H9 (cell line): ENCODE results near the gene MOCS3. TPM values are rescaled to one million over a fixed set of nuclear protein-coding genes. Genes with fewer than 3 reads are reported as not detected.

Source experiments
- DNase-seq: peaks from one replicate; pipeline ENCODE4 v3.0.0-alpha.2; 2017
- H2AFZ ChIP-seq: one replicate; pipeline ENCODE4 v1.6.1; 2013; ENCODE audit warnings: mild to moderate bottlenecking, low read length, control low read depth, moderate library complexity
- H2AK5ac ChIP-seq: 2 replicates; pipeline ENCODE4 v1.6.1; 2013; ENCODE audit warnings: low read length, control low read depth, mixed read lengths; ENCODE audit not compliant: insufficient read length
- H2BK120ac ChIP-seq: one replicate; pipeline ENCODE4 v1.6.1; 2013; ENCODE audit warnings: low read depth, mild to moderate bottlenecking, low read length, control low read depth, inconsistent platforms; ENCODE audit not compliant: poor library complexity, severe bottlenecking
- H2BK12ac ChIP-seq: 2 replicates; pipeline ENCODE4 v1.6.1; 2013; ENCODE audit warnings: low read length, control low read depth, mixed read lengths, low read depth; ENCODE audit not compliant: insufficient read length
- H2BK15ac ChIP-seq: 2 replicates; pipeline ENCODE4 v1.6.1; 2013; ENCODE audit warnings: low read depth, low read length, control low read depth
- H2BK20ac ChIP-seq: one replicate; pipeline ENCODE4 v1.6.1; 2013; ENCODE audit warnings: low read depth, mild to moderate bottlenecking, low read length, control low read depth, inconsistent platforms; ENCODE audit not compliant: poor library complexity, severe bottlenecking
- H2BK5ac ChIP-seq: 2 replicates; pipeline ENCODE4 v1.6.1; 2013; ENCODE audit warnings: low read length, control low read depth, mixed read lengths; ENCODE audit not compliant: insufficient read length
- H3K14ac ChIP-seq: 2 replicates; pipeline ENCODE4 v1.6.1; 2013; ENCODE audit warnings: low read length, control low read depth; ENCODE audit not compliant: insufficient read depth
- H3K18ac ChIP-seq: 2 replicates; pipeline ENCODE4 v1.6.1; 2013; ENCODE audit warnings: low read depth, mild to moderate bottlenecking, mixed read lengths, low read length, control low read depth; ENCODE audit not compliant: insufficient read length
- H3K23ac ChIP-seq: 2 replicates; pipeline ENCODE4 v1.6.1; 2013; ENCODE audit warnings: low read length, control low read depth, mixed read lengths, low read depth; ENCODE audit not compliant: insufficient read length
- H3K23me2 ChIP-seq: 2 replicates; pipeline ENCODE4 v1.6.1; 2013; ENCODE audit warnings: low read depth, mild to moderate bottlenecking, mixed read lengths, low read length, control low read depth; ENCODE audit not compliant: insufficient read length, poor library complexity, severe bottlenecking
- H3K27ac ChIP-seq: 2 replicates; pipeline ENCODE4 v1.5.1; 2013; ENCODE audit warnings: low read length, control low read depth, mixed read lengths, low read depth; ENCODE audit not compliant: insufficient read length
- H3K27me3 ChIP-seq: 2 replicates; pipeline ENCODE4 v1.6.1; 2013; ENCODE audit warnings: low read length, control low read depth, inconsistent platforms; ENCODE audit not compliant: insufficient read depth
- H3K4ac ChIP-seq: 2 replicates; pipeline ENCODE4 v1.6.1; 2013; ENCODE audit warnings: low read depth, mild to moderate bottlenecking, control low read depth, inconsistent platforms, low read length, moderate library complexity
- H3K4me1 ChIP-seq: 2 replicates; pipeline ENCODE4 v1.6.1; 2013; ENCODE audit warnings: low read length, control low read depth, inconsistent platforms; ENCODE audit not compliant: insufficient read depth
- H3K4me2 ChIP-seq: 2 replicates; pipeline ENCODE4 v1.6.1; 2013; ENCODE audit warnings: low read length, control low read depth, mixed read lengths; ENCODE audit not compliant: insufficient read length, insufficient read depth
- H3K56ac ChIP-seq: 2 replicates; pipeline ENCODE4 v1.6.1; 2013; ENCODE audit warnings: low read depth, mild to moderate bottlenecking, mixed read lengths, low read length, control low read depth; ENCODE audit not compliant: insufficient read length
- H3K79me1 ChIP-seq: 2 replicates; pipeline ENCODE4 v1.6.1; 2013; ENCODE audit warnings: low read depth, mild to moderate bottlenecking, moderate library complexity, low read length, control low read depth, inconsistent platforms; ENCODE audit not compliant: insufficient read depth, poor library complexity, severe bottlenecking
- H3K79me2 ChIP-seq: 2 replicates; pipeline ENCODE4 v1.6.1; 2013; ENCODE audit warnings: low read length, control low read depth, inconsistent platforms; ENCODE audit not compliant: insufficient read depth
- H3K9ac ChIP-seq: 2 replicates; pipeline ENCODE4 v1.6.1; 2013; ENCODE audit warnings: low read length, control low read depth, mixed read lengths; ENCODE audit not compliant: insufficient read length; ENCODE audit errors: extremely low read depth
- H3K9me3 ChIP-seq: one replicate; pipeline ENCODE4 v1.6.1; 2013; ENCODE audit warnings: low read depth, low read length, inconsistent platforms; ENCODE audit not compliant: control insufficient read depth
- H3T11ph ChIP-seq: one replicate; pipeline ENCODE4 v1.6.1; 2013; ENCODE audit warnings: mild to moderate bottlenecking, low read length, control low read depth, inconsistent platforms
- H4K20me1 ChIP-seq: one replicate; pipeline ENCODE4 v1.6.1; 2013; ENCODE audit not compliant: control insufficient read depth, insufficient read length, insufficient read depth
- H4K5ac ChIP-seq: 2 replicates; pipeline ENCODE4 v1.6.1; 2013; ENCODE audit warnings: low read depth, mild to moderate bottlenecking, mixed read lengths, low read length, control low read depth; ENCODE audit not compliant: insufficient read length
- H4K8ac ChIP-seq: replicated peaks from 2 replicates; pipeline ENCODE4 v1.6.1; 2013; ENCODE audit warnings: low read length, control low read depth, mixed read lengths, low read depth; ENCODE audit not compliant: insufficient read length
- H4K91ac ChIP-seq: 2 replicates; pipeline ENCODE4 v1.6.1; 2013; ENCODE audit warnings: low read depth, mild to moderate bottlenecking, moderate library complexity, mixed read lengths, low read length, control low read depth; ENCODE audit not compliant: insufficient read length
- H3K27ac Mint-ChIP-seq, 3 experiments: 2 replicates in 2 of 3; 3 replicates in 1 of 3; pipeline ENCODE4 v1.8.0; 2020 to 2021; ENCODE audit warnings: mixed read lengths in 3 of 3, mild to moderate bottlenecking in 1 of 3, moderate library complexity in 1 of 3
- H3K27me3 Mint-ChIP-seq: 2 replicates; pipeline ENCODE4 v1.8.0; 2021; ENCODE audit warnings: low read depth, mild to moderate bottlenecking, moderate library complexity, mixed read lengths
- H3K36me3 Mint-ChIP-seq, 3 experiments: 2 replicates in 2 of 3; 3 replicates in 1 of 3; pipeline ENCODE4 v1.8.0; 2020 to 2021; ENCODE audit warnings: low read depth in 3 of 3, mixed read lengths in 3 of 3; ENCODE audit not compliant: insufficient read depth in 1 of 3
- H3K4me1 Mint-ChIP-seq, 2 experiments: 2 replicates each; pipeline ENCODE4 v1.8.0; 2020; ENCODE audit warnings: mixed read lengths in 2 of 2
- H3K4me3 Mint-ChIP-seq, 2 experiments: 2 replicates in 1 of 2; 3 replicates in 1 of 2; pipeline ENCODE4 v1.8.0; 2020 to 2021; ENCODE audit warnings: mild to moderate bottlenecking in 2 of 2, mixed read lengths in 2 of 2, moderate library complexity in 1 of 2
- H3K9me3 Mint-ChIP-seq, 2 experiments: 2 replicates in 1 of 2; 3 replicates in 1 of 2; pipeline ENCODE4 v1.8.0; 2020; ENCODE audit warnings: mild to moderate bottlenecking in 2 of 2, mixed read lengths in 2 of 2, moderate library complexity in 1 of 2
- WGBS: extraction: QIAGEN DNeasy Blood & Tissue Kit; methylation state at CpG from one replicate; pipeline ENCODE4 v1.1.7; 2013; ENCODE audit warnings: missing lambda C conversion rate, low lambda C conversion rate, mixed read lengths; ENCODE audit not compliant: insufficient read length; ENCODE audit errors: extremely low coverage; 5-methylcytosine and 5-hydroxymethylcytosine counted together
- total RNA-seq: library from RNA; stranded (reverse); gene quantifications from 2 replicates; pipeline ENCODE4 v1.2.1, GENCODE V29; 2021
- TF ChIP-seq, protein P1 (sequence below): fragments of 200-600 bp; sonication (generic); conservative IDR thresholded peaks from 3 replicates; pipeline ENCODE4 v1.8.0; 2021; ENCODE audit warnings: antibody characterized with exemption, mild to moderate bottlenecking

MOCS3 gene
- total RNA-seq, 1 experiment from 2014 or later: 9.0 TPM

DNA sequence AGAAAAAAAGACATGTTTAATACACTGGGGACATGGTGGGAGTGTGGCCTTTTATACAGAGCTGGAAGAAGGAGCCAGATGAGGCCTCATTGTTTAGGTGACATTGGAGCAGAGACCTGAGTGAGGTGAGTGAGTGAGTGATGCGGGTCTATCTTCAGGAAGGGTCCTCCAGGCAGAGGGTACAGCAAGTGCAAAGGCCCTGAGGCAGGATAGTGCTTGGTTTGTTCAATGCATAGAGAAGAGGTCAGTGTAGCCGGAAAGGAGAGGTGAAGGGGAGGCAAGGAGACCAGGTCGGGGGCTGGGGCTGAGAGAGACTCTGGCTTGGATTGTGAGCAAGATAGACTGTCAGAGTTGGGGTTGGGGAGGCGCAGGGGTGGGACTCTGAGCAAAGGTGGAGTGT is 40.7 kb downstream of the MOCS3 start:
- Histone ChIP-seq H2BK15ac (no peak overlapping the region), H4K20me1 (no peaks in the 10 kb centered on the region), H3K23me2 (no peaks in the 10 kb centered on the region), H3K56ac (no peak overlapping the region), H4K5ac (no peak overlapping the region), H4K91ac (no peak overlapping the region), H3K79me1 (no peaks in the 10 kb centered on the region), H2BK20ac (no peak overlapping the region), H3K4ac (no peak overlapping the region), H3K23ac (no peak overlapping the region), H3T11ph (no peak overlapping the region), H3K4me1 (no peaks in the 10 kb centered on the region), H3K9ac (no peak overlapping the region), H3K27ac (no peak overlapping the region), H2BK12ac (no peak overlapping the region), H3K79me2 (no peaks in the 10 kb centered on the region), H2AK5ac (no peak overlapping the region), H3K9me3 (no peaks in the 10 kb centered on the region), H4K8ac (no peak overlapping the region), H2BK120ac (no peak overlapping the region), H3K4me2 (no peak overlapping the region), H3K14ac (no peak overlapping the region), H2BK5ac (no peak overlapping the region), H3K27me3 (no peaks in the 10 kb centered on the region), H3K18ac (no peak overlapping the region), H2AFZ (no peak overlapping the region)
- DNase-seq: no peak
- peaks cover 6 to 13% of the 10 kb centered on the region in 2 experiments for H3K4me1 Mint-ChIP-seq
- H3K9me3 Mint-ChIP-seq: no peaks in the 10 kb centered on the region
- TF ChIP-seq, protein P1, sequence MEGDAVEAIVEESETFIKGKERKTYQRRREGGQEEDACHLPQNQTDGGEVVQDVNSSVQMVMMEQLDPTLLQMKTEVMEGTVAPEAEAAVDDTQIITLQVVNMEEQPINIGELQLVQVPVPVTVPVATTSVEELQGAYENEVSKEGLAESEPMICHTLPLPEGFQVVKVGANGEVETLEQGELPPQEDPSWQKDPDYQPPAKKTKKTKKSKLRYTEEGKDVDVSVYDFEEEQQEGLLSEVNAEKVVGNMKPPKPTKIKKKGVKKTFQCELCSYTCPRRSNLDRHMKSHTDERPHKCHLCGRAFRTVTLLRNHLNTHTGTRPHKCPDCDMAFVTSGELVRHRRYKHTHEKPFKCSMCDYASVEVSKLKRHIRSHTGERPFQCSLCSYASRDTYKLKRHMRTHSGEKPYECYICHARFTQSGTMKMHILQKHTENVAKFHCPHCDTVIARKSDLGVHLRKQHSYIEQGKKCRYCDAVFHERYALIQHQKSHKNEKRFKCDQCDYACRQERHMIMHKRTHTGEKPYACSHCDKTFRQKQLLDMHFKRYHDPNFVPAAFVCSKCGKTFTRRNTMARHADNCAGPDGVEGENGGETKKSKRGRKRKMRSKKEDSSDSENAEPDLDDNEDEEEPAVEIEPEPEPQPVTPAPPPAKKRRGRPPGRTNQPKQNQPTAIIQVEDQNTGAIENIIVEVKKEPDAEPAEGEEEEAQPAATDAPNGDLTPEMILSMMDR: no peak
- WGBS: no CpG with 5 or more reads among the region's 4 CpGs
- no peak overlapping the region for H3K4me3 Mint-ChIP-seq
- H3K27ac Mint-ChIP-seq: peak overlapping the region in 1 of 3 experiments; percentile 2; a peak in 2 of 7 replicates
- H3K36me3 Mint-ChIP-seq: peaks cover 3 to 4% (median 3%) of the 10 kb centered on the region in 3 experiments; a peak in 4 of 7 replicates
- peaks cover 13% of the 10 kb centered on the region for H3K27me3 Mint-ChIP-seq
